Neural cell (in vitro differentiated cells): ENCODE results near the gene HJV.

Source experiments
- POLR2AphosphoS5 ChIP-seq: IDR thresholded peaks from 2 replicates; pipeline ENCODE4 v1.6.1; 2012
- TAF1 ChIP-seq: IDR thresholded peaks from 2 replicates; pipeline ENCODE4 v1.6.1; 2012; ENCODE audit warnings: low read depth

DNA sequence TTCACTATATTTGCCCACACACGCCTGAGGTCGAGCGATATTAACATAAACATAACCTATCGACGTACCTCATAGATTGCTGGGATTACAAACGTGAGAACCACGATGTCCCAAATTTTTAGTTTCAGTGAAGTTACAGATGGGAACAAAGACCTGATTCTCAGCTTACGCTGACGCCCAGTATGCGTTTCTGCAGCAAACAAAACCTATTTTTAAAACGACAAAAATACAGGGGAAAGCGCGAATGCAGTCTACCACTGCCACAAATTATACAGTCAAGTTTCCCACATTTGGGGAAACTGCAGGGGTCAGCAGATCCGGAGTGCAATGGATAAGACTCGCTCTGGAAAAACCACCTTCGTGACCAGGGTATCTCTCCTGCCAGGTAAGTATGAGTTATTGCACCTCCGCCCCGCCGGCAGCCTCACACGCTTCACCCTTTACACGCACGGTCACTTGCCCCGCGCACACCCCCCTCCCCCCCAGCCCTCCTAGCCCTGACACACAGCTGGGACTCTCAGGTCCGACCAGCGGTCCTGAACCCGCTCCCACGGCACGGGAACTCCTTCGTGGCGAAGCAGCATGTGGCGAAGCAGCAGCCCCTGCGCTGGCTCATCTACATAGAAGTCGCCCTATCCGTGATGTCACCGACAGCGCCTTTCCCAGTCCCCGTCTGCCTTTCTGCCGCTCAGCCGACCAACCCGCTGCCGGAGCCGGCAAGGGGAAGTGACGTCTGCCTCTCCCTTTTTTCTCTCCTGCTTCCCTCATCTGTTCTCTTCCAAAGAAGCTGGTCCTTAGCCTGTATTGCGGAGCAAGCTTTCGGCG is 30.5 kb upstream of the HJV start:
- TF ChIP-seq POLR2AphosphoS5 (peak; percentile 100), TAF1 (peak; percentile 47)
